SHP77 treated with DMSO at 0.1 percent for 48 hours (cell line): ENCODE results near the gene ADAMTS2.

Experiments
- DNase-seq: peaks from one replicate; lab custom pipeline; 2025; lab: John Stamatoyannopoulos, UW

The ADAMTS2 gene

DNA sequence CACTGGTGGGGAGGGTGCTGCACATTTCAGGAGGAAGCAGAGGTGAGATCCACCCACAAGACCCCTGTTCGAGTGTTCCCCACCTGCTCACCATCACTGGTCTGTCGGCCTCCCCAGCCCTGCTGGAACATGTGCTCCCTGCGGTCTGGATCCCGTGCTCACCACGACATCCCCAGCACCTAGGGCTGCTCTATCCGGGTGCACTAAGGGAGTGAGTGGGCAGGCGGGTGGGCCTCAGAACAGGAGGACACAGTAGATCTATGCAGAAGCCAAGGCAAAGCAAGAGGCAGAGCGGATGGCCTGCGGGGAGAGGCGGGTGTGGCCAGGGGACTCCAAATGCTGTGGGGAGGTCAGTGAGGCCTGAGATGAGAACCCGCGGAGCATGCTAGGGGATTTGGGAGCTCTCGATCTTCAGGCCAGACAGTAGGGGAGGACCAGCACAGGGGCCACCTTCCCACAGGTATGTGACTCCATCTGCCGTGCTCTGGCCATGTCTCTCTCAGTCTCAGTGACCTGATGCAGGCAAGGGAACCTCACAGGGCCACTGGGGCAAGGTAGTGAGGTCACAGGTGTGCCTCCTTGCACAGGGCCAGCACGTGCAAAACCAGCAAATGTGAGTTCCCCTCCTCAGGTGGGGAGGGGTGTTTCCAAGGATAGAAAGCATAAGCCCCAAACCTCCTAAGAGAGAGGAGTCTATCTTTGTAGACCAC, 150.9 kb downstream of the ADAMTS2 start:
- no peak for DNase-seq

DNA sequence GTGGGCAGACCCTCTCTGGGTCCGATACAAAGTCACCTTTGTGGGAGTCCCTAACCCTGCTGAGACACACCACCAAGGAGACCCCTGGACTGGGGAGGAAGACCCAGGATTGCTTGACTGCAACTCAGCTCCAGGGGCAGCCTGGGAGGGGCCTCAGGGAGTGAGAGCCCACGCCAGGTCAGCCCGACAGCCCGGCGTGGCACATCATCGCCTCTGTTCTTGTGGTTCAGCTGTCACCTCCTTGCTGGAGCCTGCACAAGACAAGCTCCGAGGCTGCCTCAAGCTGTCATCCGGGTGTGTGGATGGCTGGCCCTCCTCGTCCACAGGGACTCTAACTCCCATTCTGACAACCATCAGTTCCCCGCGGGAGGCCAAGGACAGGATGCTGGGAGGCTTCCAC, 151.5 kb downstream of the ADAMTS2 start:
- DNase-seq = no peak

DNA sequence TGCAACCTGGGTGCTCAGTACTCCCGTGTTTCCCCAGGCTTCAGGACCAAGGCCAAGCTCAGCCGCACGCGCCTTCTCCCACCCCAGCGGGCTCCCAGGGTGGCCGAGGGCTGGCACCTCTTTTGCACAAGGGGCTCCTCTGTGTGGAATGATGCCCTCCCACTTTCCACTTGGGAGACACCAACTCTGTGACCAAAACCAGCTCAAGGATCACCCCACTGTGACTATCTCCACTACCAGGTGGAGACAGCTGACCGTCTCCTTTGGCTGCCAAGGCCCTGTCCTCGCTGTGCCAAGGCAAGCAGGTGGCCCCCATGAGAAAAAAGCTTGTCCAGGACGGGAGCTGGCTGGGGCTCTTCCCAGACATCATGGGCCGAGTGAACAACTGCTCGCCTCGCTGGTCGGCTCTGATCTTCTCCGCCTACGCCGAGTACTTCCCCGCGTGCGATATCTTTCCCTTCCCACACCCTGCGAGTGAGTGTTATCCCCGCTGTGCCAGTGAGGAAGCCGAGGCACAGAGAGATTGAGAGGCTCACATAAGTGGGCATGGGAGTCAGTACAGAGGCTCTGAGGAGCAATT, 152.3 kb downstream of the ADAMTS2 start:
- no peak for DNase-seq

DNA sequence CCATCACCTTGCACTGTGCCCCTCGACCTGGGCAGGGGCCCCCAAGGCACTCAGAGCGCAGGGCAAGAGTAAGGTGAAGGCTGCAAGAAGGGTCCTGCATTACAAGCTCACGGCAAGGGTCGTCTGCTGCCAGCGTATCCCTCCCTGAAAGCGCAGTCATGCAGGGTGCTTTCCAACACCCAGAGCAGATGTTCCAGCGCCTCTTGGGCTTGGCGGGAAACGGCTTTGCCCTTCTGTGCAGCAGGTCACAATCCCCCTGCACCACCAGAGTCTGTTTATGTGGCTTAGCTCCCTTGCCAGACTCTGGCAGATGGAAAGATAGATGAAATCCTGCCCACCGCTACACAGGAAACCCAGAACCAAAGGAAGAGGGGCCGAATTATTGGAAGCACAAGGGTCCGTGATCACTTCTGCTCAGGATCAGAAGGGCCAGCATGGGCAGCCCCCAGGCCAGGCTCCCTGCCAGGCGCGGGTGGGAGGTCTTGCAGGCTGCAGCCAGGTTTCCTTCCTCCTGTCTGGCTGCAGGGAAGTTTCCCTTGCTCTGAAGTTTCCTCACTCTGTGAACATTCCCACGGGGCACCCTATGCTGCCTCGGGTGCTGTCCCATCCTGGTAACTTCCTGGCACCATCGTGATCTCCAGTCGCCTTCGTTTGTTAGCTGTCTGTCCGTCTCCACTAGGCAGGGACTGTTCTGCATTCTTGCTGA, 152.9 kb downstream of the ADAMTS2 start:
- DNase-seq = no peak

DNA sequence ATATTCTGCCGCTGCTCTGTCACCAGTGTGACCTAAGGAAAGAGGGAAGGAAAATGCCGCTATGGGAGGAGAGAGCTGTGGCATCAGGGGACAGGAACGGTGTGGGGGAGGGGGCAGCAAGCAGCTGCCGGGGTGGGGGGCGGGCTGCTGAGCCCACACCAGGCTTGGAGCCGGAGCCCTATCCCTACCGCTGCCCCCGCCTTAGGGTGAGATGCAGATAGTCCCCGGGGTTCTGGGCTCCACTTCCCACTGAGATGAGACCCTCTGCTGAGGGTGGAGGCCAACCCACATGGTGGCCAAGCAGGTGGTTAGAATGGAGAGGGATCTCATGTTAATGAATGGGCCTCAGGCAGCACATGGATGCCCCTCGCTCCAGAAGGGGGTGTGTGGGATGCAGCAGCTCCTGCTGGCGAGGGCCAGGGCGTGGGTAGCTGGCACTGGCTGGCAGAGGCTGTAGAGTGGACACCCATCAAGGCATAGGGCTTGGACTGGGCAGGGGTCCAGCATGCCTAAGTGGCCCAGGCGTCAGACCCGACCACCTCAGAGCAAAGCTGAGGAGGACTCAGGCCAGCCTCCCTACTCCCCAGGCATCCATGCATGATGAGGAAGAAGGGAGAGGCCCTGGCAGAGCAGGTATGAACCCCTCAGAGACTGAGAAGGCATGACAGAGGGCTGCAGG, 153.6 kb downstream of the ADAMTS2 start:
- DNase-seq = no peak

DNA sequence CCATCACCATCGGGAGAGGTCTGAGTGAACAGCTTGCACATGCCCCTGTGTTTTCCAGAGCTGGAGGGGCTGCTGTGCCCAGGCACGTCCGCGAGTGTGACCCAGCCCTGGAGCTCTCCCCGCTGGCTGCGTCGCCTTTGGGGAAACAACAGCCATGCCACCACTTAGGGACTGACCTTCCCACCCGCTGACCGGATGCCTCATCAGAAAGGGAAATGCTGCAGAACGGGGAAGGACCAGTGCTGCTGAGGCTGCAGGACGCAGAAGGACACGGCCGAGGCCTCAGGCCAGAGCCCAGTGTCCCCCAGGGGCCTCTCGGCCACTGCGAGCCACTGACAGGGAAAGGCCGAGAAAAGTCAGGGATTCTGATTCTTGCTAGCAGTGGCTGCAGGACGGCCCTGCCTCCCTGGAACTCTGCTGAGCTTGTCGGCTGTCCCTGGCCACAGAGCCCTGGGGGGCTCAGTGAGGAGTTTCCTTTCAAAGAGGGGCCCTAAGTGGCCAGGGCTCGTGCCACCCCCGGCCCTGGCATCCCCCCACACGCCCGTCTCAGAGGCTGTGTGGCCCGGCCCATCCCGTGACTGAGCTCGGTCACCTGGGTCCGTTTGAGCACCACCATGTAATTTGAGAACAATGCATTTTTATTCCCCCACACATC, 154.3 kb downstream of the ADAMTS2 start:
- DNase-seq = no peak

DNA sequence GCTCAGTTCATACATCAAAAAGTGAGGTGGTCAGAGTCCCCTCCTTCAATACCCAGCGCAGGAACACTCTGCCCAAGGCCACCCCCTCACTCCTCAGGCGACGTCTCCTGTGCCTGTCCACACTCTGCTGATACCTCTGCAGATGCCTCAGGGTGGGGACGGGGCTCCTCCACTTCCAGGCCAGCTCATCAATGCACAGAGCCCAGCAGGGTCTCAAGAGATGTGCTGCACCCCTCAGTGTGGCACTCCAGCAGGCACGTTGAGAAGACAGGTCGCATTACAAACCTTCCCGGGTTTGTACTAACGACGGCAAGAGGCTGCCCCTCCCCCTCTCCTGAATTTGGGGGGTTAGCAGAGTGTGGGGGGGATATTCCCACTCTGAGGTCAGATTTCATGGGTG, 156.6 kb downstream of the ADAMTS2 start:
- DNase-seq = no peak

DNA sequence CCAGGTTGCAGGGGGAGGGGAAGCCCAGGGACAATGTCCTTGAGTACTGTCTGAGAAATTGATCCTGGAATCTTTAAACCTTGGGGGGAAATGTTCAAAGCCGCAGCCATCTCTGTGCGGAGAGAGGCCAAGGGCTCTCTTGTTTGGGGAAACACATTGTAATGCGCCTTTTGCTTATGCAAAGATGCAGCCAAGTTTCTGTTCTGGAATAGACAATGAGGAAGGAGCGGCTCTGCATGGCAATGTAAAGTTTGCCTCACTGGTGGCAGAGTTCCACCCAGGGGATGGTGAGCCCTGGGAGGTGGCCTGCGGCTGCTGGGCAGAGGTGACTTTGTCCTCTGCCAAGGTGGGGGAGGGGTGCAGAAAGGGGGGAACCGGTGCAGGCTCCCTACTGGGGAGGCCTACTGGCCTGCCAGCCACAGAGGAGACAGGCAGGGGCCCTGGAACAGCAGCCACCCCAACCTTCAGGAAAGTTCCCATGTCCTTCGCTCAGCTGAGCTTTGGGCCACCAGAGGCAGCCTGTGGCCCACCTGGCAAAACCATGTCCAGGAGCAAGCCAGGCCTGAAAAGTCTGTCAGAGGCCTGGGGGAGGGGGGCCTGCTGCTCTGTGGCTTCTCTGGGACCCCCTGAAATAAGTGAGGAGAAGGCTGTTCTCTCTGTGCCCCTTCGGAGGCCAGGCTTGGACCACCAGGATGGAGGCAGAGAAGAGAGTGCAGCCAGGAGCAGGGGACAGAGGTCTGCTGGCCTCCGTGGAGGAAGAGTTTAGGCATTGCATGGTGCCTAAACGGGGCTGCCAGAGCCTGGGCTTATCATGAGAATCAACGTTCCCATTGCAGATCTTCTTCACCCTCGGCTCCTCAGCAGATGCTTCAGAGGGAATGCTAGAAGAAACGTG, 157.3 kb downstream of the ADAMTS2 start:
- no peak for DNase-seq

DNA sequence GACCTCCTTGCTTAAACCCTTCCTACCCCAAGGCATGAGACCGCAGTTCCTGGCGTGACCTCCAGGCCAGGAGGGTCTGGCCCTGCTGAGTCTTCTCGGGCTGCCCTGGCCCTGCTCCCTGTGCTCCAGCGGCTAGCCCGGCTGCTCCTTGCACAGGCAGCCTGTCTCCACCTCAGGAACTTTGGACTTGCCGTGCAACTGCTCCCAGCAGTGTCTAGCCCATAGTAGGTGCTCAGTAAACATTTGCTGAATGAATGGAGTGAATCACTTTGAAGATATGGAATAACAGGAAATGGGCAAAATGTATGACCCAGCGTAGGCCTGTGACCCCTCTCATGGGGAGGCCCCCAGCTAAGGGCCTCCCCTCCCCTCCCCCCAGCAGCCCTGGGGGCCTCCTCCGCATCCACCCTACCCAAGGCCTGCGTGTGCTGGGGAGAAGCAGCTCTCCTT, 158.0 kb downstream of the ADAMTS2 start:
- no peak for DNase-seq

DNA sequence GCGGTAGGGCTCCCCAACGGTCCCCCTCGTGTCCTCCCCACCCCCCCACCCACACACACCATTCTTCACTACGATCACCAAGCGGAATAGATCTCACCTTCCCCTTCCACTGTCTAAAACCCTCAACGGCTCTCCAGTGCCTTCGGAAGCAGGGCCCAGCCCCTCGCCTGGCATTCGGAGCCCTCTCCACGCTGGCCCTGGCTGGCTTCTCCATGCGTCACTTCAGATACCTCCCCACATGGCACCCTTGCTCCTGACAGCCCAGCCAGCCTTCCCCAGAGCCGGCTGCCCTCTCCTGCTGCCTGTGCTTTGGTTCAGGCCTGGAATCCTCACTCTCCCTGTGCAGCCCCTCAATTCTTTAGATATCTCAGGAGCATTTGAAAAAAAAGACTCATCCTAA, 158.5 kb downstream of the ADAMTS2 start:
- no peak for DNase-seq

DNA sequence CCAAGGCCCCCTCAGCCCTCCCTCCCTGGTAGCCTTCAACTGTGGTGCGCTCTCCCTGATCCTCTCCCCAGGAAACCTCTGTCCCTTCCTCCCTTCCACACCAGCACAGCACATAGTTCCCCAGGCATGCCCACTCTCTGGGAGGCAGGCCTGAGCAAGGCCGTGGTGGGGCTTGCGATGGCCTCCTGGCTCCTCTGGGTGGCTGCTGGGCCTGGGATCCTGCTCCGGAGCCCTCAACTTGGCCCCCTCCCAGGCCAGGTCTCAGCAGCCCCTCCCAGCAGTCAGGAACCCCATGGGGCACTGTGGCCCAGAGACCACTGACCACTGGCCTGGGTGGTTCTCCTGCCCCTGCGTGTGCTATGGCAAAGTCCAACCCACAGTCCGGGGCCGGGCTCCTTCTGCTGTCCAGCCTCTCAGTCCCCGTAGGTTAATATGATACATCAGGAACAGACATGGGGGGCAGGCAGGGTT, 159.3 kb downstream of the ADAMTS2 start:
- no peak for DNase-seq

DNA sequence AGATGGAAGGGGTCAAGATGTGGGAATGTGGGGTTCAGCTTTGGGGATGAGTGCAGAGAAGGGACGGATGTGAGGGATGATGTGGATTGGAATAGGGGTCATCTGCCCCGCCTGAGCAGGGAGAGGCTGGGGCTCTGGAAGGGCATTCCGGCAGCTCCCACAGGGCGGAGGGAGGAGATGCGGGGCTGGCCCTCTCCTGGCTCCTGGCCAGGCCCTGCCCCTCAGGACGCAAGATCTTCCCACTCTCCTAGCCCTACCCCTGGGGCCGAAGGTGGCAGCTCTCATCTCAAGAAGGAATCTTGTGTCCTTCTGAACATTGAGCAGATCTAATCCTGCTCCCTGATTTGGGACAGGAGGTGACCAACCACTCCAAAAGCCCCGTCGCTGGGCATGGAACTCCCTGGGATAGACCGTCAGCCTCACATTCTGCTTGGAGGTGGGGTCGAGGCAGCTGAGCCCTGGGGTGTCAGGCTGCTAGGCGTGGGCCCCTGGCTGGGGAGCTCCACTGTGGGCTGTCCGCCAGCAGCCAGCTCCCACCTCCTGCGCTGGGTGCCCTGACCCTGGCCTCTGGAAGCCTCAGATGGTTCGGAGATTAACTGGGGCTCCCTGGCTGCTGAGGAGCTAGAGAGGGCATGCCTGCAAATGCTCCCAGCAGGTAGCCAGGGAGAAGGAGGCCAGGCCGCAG, 159.9 kb downstream of the ADAMTS2 start:
- no peak for DNase-seq

DNA sequence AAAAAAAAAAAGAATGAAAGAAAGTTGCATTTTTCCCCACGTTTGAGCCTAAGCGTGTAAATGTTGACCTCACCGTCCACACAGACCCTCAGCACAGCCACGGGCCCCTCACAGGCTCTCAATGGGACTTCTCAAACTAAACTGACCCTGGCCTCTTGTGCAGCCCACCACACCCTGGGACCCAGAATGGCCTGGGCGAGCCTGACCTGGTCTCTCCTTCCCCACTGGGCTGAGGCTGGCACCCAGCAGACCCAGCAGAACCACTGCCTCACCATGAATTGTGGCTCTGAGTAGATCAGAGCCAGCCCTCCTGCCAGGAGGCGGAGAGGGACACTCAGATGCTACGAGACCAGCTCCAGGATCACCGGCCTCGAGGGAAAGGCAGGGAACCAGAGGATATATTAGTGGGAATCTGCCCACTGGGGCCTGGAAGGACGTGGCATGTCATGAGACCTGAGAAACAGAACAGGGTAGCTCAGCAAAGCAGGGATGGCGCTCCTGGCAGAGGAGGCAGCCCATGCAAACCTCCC, 160.7 kb downstream of the ADAMTS2 start:
- DNase-seq = no peak

DNA sequence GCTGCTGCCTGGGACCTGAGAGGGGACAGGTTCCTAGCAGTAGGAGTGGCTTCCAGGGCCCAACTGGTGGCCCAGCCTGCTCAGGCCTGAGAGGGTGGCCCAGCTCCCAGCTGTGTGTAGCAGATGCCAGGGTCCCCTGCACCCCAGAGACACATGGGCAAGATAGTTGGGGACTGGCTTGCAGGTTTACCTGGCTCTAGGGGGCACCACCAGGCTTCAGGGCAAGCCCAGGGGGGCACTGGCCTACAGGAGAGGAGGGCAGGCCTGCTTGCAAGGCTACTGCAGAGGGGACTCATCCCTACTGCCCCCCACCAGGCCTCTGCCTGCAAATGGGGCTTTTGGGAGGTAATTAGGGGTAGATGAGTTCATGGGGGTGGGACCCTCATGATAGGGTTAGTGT, 161.8 kb downstream of the ADAMTS2 start:
- no peak for DNase-seq

DNA sequence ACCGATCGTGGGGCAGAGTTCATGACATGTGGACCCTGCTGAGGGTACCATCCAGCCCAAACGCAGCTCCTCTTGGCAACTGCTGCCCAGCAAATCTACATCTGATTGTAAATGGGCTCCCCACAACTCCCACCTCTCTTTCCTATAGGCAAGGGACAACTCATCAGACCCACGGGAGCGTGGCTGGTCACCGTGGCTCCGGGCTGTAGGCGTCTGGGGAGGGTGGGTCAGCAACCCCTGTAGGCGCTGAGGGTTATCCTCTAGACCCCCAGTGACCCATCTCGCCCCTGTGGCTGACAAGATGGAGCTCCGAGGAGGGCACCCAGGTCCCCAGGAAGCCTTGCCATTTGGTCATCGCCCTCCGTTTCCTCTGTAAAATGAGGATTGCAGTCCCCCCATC, 162.7 kb downstream of the ADAMTS2 start:
- no peak for DNase-seq

DNA sequence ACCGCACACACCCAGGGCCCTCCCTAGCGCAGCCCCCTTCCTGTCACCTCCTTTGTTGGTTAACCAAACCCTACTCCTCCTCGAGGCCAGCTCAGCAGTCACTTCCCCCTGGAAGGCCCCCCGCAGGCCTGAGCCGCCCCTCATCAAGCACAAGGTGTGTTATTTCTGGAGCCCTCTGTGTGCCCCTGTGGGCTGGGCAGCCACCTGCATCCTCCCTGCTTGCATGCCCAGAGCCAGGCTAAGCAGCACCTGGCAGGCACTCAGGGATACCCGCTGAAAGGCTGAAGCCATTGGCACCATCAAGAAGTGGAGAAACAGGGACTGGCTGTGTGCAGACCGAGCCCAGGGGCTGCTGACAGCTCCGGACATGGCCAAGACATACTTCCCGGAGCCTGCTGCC, 163.3 kb downstream of the ADAMTS2 start:
- no peak for DNase-seq

DNA sequence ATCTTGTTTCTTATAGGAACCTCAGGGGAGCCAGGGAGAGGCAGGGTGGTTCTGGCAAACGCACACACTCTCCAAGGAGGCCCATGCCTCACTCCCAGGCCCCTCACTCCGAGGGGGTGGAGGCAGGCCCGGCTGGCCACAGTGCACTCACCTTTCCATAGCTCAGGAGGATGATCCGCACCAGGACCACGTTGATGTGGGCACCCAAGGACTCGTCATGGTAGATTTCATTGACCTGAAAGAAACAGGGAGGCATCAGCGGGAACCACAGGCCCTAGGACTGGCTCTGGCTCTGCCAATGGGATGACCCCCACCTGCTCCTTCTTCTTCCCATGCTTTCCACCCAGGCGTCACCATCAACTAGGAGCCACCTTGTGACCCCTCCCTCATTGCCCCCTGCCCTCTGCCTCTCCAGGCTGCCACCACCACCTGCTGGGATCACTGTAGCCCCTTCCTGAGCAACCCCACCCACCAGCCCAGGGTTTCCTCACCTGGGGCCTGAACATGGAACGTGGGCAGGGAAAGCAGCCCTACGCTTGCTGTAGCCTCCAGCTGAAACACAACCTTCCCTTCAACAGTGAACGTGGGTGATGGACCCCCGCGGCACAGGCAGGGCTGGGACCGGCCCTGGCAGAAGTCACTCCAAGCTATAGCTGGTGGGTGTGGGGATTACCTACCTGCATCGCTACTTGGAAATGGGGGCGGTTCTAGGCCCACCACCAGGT, 164.2 kb downstream of the ADAMTS2 start:
- DNase-seq = no peak

DNA sequence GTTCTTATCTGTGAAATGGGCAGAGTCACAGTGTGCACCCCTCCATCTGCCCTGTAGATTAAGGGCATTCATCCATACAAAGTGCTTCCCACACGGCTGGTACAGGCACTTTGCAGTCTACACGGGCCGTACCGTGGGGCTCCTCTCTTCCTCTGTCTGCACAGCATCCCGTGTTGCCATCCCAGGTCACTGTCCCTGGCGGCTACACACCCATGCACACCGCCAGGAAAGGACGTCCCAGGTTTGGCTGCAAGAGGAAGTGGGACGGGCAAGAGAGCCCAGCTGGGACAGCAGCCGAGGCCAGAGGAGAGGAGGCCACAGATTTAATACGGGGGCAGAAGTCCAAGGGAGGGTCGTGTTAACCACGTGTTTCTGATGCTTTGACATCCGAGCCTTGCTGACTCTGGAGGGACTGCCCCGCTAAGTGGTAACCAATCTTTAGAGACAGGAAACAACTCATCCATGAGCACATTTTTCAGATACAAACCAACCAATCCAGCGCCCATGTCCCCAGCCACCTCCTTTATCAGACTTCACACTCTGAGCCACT, 165.1 kb downstream of the ADAMTS2 start:
- no peak for DNase-seq
